ENCODE measurements around the gene FLYWCH2.
"Not testable (repeated sequence)": the region's sequence is repeated elsewhere in the genome, so short reads cannot be mapped to it uniquely, and the experiment has no call there.

FLYWCH2 gene

DNA sequence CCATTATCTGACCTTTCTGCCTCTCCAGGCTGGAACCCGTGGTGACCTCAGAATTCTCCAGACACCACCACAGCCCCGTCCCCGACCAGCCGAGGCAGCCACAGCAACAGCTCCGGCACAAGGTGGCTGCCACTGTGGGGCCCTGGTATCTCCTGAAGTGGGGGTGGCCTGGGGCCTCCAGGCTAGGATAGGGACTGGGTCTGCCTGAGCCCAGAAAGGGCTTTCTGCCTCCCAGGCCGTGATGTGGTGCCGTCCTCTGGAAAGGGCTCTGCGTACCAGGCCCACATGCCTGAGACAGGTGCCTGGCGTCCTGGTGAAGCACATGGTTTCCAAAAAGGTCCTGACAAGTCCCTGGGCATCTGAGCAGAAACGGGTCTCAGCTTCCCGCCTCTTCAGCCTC is 45.8 kb downstream of the FLYWCH2 start:
- H3K4me3 ChIP-seq (ENCODE audit: low read length), result no peak overlapping the region
- no peak for DNase-seq (ENCODE audit: low read depth, low spot score)

DNA sequence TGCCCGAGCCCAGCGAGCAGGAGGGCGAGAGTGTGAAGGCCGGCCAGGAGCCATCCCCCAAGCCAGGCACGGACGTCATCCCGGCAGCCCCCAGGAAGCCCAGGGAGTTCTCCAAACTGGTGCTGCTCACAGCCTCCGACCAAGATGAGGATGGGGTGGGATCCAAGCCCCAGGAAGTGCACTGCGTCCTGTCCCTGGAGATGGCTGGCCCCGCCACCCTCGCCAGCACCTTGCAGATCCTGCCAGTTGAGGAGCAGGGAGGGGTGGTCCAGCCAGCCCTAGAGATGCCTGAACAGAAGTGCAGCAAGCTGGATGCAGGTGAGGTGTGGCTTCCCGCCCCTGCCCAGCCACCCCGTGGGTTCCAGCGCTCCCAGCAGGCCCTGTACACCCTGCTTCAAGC is 46.7 kb downstream of the FLYWCH2 start:
- no peak overlapping the region for H3K4me3 ChIP-seq (ENCODE audit: low read length)
- DNase-seq (ENCODE audit: low read depth, low spot score), result no peak

DNA sequence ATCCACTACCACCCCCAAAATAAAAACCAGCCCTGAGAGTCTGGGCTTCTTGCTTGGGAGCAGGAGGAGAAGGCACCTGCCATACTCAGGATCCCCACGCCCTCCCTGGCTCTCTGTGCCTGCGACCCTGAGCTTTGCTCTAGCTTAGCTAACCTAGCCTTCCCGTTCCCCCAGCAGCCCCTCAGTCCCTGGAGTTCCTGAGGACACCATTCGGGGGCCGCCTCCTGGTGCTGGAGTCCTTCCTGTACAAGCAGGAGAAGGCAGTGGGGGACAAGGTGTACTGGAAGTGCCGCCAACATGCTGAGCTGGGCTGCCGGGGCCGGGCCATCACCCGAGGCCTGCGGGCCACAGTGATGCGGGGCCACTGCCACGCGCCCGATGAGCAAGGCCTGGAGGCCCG is 47.2 kb downstream of the FLYWCH2 start:
- DNase-seq (ENCODE audit: low read depth, low spot score), result no peak
- no peak overlapping the region for H3K4me3 ChIP-seq (ENCODE audit: low read length)

DNA sequence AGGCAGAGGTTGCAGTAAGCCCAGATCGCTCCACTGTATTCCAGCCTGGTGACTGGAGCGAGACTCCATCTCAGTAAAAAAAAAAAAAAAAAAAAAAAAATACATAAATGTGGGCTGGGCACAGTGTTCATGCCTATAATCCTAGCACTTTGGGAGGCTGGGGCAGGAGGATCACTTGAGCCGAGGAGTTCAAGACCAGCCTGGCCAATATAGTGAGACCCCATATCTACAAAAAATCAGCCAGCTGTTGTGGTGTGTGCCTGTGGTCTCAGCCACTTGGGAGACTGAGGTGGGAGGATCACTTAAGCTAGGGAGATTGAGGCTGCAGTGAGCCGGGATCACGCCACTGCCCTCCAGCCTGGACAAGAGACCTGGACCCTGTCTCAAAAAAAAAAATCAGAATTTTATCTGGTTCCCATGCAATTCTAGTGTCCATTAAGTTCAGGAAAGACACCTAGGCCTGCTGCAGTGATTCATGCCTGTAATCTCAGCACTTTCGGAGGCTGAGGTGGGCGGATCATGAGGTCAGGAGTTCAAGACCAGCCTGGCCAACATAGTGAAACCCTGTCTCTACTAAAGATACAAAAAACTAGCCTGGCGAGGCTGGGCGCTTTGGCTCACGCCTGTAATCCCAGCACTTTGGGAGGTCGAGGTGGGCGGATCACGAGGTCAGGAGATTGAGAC is 48.4 kb downstream of the FLYWCH2 start:
- H3K4me3 ChIP-seq (ENCODE audit: low read length); DNase-seq (ENCODE audit: low read depth, low spot score): not testable (repeated sequence)

DNA sequence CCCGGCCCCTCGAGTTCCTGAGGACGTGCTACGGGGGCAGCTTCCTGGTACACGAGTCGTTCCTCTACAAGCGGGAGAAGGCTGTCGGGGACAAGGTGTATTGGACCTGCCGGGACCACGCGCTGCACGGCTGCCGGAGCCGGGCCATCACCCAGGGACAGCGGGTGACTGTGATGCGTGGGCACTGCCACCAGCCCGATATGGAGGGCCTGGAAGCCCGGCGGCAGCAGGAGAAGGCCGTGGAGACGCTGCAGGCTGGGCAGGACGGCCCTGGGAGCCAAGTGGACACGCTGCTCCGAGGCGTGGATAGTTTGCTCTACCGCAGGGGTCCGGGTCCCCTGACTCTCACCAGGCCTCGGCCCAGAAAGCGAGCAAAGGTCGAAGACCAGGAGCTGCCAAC is 50.1 kb downstream of the FLYWCH2 start:
- DNase-seq (ENCODE audit: low read depth, low spot score), result no peak
- no peak overlapping the region for H3K4me3 ChIP-seq (ENCODE audit: low read length)

DNA sequence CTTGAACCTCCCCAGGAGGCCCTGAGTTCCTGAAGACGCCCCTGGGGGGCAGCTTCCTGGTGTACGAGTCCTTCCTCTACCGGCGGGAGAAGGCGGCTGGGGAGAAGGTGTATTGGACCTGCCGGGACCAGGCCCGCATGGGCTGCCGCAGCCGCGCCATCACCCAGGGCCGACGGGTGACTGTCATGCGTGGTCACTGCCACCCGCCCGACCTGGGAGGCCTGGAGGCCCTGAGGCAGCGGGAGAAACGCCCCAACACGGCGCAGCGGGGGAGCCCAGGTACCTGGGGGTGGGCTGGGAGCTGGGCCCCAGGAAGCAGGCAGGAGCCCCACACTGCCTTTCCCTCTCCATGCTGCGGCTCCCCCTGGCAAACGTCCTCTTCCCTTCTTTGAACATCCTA is 50.7 kb downstream of the FLYWCH2 start:
- H3K4me3 ChIP-seq (ENCODE audit: low read length), result no peak overlapping the region
- no peak for DNase-seq (ENCODE audit: low read depth, low spot score)

DNA sequence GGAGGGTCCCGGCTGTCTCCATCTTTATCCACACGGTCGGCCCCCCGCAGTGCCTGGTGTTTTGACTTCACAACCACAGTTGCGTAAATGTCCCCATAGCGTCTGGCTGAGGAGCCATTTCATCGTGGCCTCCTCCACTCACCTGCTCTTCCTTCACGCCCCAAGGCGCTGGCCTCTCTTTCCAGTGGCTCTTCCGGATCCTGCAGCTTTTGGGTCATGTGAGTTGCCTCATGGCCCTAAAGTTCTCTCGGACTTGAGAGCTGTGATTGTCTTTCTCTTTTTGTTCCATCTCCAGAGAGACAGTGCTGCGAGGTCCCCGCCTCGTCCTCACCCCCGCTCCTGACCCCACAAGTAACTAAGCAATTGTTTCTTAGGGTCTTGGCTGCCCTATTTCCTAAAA is 51.4 kb downstream of the FLYWCH2 start:
- H3K4me3 ChIP-seq (ENCODE audit: low read length), result no peak overlapping the region
- DNase-seq (ENCODE audit: low read depth, low spot score), result no peak

DNA sequence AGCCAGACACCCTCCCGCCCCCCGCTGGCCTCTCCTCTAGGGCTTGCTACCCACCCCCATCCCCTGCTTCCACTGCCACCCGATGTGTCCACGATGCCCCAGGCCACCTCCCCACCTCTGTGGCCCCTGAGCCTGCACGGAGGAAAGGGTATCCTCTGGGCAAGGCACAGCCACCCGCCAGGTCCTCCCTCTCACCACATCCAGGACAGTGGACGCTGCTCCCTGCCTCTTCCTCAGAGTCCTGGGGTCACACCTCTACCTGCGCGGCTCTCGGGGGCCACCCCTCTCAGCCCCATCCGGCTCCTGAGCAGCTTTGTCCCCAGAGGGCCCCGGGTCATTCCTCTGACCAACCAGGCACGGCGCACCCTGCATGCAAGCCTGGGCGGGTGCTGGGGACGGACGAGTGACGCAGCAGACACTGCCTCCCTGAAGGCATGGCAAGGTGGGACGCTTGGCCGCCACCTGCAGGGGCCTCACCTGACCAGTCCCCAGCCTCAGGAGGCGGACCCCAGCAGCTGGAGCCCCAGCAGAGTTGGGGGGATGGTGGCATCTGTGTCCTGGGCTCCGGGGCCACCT is 53.5 kb downstream of the FLYWCH2 start:
- no peak for DNase-seq (ENCODE audit: low read depth, low spot score)

DNA sequence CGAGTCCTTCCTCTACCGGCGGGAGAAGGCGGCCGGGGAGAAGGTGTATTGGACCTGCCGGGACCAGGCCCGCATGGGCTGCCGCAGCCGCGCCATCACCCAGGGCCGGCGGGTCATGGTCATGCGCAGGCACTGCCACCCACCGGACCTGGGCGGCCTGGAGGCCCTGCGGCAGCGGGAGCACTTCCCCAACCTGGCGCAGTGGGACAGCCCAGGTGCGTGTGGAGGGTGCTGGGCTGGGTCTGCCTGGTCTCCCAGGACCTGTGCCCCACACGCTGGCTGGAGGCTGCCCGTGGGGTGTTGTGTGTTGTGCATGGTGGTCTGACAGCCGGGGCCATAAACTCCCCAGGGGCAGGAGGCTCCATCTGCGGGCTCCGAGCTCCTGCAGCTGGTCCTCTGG is 54.2 kb downstream of the FLYWCH2 start:
- H3K4me3 ChIP-seq (ENCODE audit: low read length), result no peak overlapping the region
- DNase-seq (ENCODE audit: low read depth, low spot score), result no peak

More for the DNA sequence above, 53.5 kb downstream of the FLYWCH2 start:
- no peak overlapping the region for H3K4me3 ChIP-seq (ENCODE audit: low read length)

DNA sequence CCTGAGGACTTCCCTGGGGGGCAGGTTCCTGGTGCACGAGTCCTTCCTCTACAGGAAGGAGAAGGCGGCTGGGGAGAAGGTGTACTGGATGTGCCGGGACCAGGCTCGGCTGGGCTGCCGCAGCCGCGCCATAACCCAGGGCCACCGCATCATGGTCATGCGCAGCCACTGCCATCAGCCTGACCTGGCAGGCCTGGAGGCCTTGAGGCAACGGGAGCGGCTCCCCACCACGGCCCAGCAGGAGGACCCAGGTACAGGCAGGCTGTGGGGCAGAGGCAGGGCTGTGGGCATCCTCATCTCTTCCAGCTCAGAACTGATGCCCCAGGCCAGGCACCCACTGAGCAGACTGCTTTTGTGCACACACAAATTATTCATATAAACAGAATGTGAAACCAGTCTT is 55.2 kb downstream of the FLYWCH2 start:
- H3K4me3 ChIP-seq (ENCODE audit: low read length), result no peak overlapping the region
- no peak for DNase-seq (ENCODE audit: low read depth, low spot score)

DNA sequence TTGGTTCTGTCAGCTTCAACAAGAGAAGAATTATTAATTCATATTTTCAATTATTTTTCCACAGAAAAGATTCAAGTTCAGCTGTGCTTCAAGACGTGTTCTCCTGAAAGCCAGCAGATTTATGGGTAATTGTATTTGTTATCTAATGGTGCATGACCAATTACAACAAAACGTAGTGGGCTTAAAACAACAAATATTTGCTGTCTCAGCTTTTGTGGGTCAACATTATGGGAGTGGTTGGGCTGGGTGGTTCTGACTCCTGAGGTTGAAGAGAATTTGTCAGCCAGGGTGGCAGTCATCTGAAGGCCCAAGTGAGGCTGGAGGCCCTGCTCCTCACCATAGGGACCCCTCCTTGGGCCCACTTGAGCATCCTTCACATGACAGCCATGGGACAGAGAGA is 57.0 kb downstream of the FLYWCH2 start:
- H3K4me3 ChIP-seq (ENCODE audit: low read length), result no peak overlapping the region

DNA sequence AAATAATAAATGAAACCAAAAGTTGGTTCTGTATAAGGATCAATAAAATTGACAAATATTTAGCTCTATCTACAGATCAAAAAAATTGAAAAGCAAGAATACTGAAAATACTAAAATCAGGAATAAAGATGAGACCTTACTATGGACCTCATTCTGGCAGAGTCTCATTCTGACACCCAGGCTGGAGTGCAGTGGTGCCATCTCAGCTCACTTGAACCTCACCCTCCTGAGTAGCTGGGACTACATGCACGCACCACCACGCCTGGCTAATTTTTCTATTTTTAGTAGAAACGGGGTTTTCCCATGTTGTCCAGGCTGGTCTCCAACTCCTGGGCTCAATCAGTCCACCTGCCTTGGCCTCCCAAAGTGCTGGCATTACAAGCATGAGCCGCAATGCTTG is 59.0 kb downstream of the FLYWCH2 start:
- DNase-seq (ENCODE audit: low read depth, low spot score), result no peak
- H3K4me3 ChIP-seq (ENCODE audit: low read length), result no peak overlapping the region

More for the DNA sequence above, 57.0 kb downstream of the FLYWCH2 start:
- no peak for DNase-seq (ENCODE audit: low read depth, low spot score)

DNA sequence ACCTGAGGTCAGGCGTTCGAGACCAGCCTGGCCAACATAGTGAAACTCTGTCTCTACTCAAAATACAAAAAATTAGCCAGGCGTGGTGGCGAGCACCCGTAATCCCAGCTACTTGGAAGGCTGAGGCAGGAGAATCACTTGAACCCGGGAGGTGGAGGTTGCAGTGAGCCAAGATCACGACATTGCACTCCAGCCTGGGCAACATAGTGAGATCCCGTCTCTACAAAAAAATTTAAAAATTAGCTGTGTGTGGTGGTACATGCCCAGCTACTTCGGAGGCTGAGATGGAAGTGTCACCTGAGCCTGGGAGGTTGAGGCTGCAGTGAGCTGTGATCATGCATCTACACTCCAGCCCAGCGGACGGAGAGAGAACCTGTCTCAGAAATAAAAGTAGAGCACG is 60.7 kb downstream of the FLYWCH2 start:
- not testable (repeated sequence) for DNase-seq (ENCODE audit: low read depth, low spot score); H3K4me3 ChIP-seq (ENCODE audit: low read length)

DNA sequence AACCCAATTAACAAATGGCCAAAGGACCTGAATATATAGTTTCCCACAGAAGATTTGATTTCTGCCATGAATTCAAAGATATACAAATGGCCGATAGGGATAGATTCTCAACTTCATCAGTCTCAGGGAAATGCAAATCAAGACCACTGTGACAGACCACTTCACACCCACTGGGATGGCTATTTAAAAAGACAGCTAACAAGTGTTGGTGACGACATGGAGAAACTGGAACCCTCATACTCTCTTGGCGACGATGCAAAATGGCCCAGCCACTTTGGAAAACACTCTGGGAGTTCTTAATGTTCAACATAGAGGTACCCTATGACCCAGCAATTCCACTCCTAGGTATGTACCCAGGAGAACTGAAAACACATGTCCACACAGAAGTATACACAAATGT is 63.6 kb downstream of the FLYWCH2 start:
- no peak for DNase-seq (ENCODE audit: low read depth, low spot score)
- H3K4me3 ChIP-seq (ENCODE audit: low read length), result no peak overlapping the region
